Peyer's patch (tissue), 4 donors: ENCODE measurements around the gene ARHGAP22.

Experiments
- POLR2A ChIP-seq, 2 donors: fragments of 450-650 bp; IDR thresholded peaks; one replicate each; pipeline ENCODE4 v1.5.1; 2017; ENCODE audit warnings: antibody characterized with exemption in 2 of 2, mild to moderate bottlenecking in 2 of 2, moderate library complexity in 2 of 2
- TF ChIP-seq, protein P1 (sequence below), 6 experiments: fragments of 450-650 bp in 4 of 6; fragments of 200-600 bp in 2 of 6; sonication (generic) in 1 of 6; IDR thresholded peaks; one replicate each; pipeline ENCODE4 v1.5.1; 2017 to 2019; ENCODE audit warnings: antibody characterized with exemption in 6 of 6, mild to moderate bottlenecking in 3 of 6, moderate library complexity in 1 of 6

DNA sequence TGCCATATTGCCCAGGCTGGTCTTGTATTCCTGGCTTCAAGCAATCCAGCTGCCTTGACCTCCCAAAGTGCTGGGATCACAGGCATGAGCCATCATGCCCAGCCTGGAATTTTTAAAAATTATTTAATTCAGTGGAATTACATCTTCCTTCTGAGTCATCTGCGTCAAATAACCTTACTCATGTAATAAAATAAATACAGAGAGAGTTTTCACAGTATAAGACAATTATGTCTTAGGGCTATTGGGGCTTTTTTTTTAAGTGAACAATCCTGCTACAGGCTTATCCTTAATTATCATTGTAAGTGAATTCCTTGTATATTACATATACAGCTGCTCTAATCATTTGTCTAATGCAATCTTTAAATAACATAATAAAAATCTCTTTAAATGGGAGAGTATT lies 190.1 kb downstream of the ARHGAP22 start:
- TF ChIP-seq, protein P1, sequence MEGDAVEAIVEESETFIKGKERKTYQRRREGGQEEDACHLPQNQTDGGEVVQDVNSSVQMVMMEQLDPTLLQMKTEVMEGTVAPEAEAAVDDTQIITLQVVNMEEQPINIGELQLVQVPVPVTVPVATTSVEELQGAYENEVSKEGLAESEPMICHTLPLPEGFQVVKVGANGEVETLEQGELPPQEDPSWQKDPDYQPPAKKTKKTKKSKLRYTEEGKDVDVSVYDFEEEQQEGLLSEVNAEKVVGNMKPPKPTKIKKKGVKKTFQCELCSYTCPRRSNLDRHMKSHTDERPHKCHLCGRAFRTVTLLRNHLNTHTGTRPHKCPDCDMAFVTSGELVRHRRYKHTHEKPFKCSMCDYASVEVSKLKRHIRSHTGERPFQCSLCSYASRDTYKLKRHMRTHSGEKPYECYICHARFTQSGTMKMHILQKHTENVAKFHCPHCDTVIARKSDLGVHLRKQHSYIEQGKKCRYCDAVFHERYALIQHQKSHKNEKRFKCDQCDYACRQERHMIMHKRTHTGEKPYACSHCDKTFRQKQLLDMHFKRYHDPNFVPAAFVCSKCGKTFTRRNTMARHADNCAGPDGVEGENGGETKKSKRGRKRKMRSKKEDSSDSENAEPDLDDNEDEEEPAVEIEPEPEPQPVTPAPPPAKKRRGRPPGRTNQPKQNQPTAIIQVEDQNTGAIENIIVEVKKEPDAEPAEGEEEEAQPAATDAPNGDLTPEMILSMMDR (IDR thresholded peaks at IDR 0.05) = no peak
- TF ChIP-seq POLR2A (IDR thresholded peaks at IDR 0.05) = no peak
